ENCODE results near the gene OBSL1.

GRCh38 chr2:219508971-219509779 lies 62.2 kb downstream of the OBSL1 start:
- TF ChIP-seq CTCF (IDR thresholded peaks at IDR 0.05) (no peak), POLR2A (IDR thresholded peaks at IDR 0.05) (no peak)
